Measurements from ENCODE around the gene CTNNA1. TPM values are rescaled to one million over a fixed set of nuclear protein-coding genes. Genes with fewer than 3 reads are reported as not detected.

CTNNA1 gene
- total RNA-seq, 1 experiment from 2014 or later, result 392 TPM

DNA sequence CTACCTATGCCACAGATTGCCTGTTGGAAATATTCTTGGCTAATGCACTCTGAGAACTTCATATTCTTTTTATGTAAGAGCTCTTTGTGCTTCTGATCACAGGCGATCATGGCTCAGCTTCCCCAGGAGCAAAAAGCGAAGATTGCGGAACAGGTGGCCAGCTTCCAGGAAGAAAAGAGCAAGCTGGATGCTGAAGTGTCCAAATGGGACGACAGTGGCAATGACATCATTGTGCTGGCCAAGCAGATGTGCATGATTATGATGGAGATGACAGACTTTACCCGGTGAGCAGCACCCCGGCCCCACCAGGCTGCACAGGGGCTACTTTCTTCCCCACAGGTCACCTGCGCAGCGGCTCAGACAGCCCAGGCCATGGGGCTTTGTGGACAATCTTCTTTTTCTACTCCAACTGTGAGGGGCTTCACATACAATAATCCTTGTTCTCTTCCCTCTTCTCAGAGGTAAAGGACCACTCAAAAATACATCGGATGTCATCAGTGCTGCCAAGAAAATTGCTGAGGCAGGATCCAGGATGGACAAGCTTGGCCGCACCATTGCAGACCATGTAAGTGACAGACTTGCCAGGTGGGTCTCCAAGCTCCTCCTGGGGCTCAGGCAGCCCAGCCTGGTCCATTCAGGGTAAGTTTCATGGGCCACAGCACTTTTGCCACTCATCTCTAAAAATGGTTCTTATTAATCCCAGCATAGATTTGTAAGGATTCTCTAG, 177.3 kb downstream of the CTNNA1 start:
- Mint-ChIP-seq H3K27me3 (ENCODE audit: insufficient read depth, unreplicated experiment) (no peaks in the 10 kb centered on the region), H3K27ac (ENCODE audit: unreplicated experiment) (no peak overlapping the region), H3K36me3 (ENCODE audit: insufficient read depth, unreplicated experiment) (peaks cover 83% of the 10 kb centered on the region), H3K4me1 (ENCODE audit: low read depth, unreplicated experiment) (no peaks in the 10 kb centered on the region), H3K4me3 (ENCODE audit: unreplicated experiment) (no peak overlapping the region), H3K9me3 (ENCODE audit: unreplicated experiment) (no peaks in the 10 kb centered on the region)
- CTCF ChIA-PET, result no interaction called here
- TF ChIP-seq, protein P1, sequence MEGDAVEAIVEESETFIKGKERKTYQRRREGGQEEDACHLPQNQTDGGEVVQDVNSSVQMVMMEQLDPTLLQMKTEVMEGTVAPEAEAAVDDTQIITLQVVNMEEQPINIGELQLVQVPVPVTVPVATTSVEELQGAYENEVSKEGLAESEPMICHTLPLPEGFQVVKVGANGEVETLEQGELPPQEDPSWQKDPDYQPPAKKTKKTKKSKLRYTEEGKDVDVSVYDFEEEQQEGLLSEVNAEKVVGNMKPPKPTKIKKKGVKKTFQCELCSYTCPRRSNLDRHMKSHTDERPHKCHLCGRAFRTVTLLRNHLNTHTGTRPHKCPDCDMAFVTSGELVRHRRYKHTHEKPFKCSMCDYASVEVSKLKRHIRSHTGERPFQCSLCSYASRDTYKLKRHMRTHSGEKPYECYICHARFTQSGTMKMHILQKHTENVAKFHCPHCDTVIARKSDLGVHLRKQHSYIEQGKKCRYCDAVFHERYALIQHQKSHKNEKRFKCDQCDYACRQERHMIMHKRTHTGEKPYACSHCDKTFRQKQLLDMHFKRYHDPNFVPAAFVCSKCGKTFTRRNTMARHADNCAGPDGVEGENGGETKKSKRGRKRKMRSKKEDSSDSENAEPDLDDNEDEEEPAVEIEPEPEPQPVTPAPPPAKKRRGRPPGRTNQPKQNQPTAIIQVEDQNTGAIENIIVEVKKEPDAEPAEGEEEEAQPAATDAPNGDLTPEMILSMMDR (IDR thresholded peaks at IDR 0.05; ENCODE audit: insufficient read depth in 1 of 2, low read depth in 1 of 2, low read length in 1 of 2, severe bottlenecking in 1 of 2, unreplicated experiment in 1 of 2), result no peak
- Histone ChIP-seq H3K9me3 (no peaks in the 10 kb centered on the region), H3K36me3 (ENCODE audit: control insufficient read depth, insufficient read depth, low read length) (peaks cover 9% of the 10 kb centered on the region), H3K4me3 (ENCODE audit: low read depth, low read length) (no peak overlapping the region), H3K27me3 (replicated peaks; ENCODE audit: control insufficient read depth, insufficient read depth, low read length) (no peaks in the 10 kb centered on the region), H3K4me1 (no peaks in the 10 kb centered on the region)
- intact Hi-C loops (cut with micrococcal nuclease; ENCODE audit: unreplicated experiment), result no loop called here
- no peak for DNase-seq
- POLR2A ChIA-PET, result no interaction called here
- no TSS peak for BruUV-seq (replicated peaks)

DNA sequence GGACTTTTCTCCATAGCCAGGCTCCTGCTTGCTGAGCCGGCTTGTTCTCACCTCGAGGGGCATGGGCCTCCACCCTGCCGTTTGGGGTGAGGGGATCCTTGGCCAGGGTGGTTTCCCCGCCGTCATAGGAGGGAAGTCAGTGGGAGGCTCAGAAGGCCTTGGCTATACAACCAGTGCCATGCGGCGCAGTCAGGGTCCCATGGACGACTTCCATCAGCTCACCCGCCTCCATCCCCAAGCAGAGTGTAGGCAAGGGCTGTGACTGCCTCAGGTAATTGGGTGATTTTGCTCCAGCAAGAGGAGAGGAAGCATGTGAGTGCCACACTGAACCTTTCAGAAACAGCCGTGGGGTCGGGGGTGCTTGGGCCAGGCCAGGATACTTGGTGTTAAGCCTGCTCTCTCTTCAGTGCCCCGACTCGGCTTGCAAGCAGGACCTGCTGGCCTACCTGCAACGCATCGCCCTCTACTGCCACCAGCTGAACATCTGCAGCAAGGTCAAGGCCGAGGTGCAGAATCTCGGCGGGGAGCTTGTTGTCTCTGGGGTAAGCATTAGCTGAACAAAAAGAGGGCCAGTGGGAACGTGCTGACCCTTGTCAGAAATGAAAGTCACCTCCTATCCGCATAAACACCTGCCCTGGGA, 179.1 kb downstream of the CTNNA1 start:
- Mint-ChIP-seq H3K4me1 (ENCODE audit: low read depth, unreplicated experiment) (no peaks in the 10 kb centered on the region), H3K27ac (ENCODE audit: unreplicated experiment) (no peak overlapping the region), H3K4me3 (ENCODE audit: unreplicated experiment) (no peak overlapping the region), H3K27me3 (ENCODE audit: insufficient read depth, unreplicated experiment) (no peaks in the 10 kb centered on the region), H3K36me3 (ENCODE audit: insufficient read depth, unreplicated experiment) (peaks cover 89% of the 10 kb centered on the region), H3K9me3 (ENCODE audit: unreplicated experiment) (no peaks in the 10 kb centered on the region)
- peak in 1 of 2 experiments; percentile 42 for DNase-seq
- no TSS peak for BruUV-seq (replicated peaks)
- no peaks in the 10 kb centered on the region for H3K27me3 ChIP-seq (replicated peaks; ENCODE audit: control insufficient read depth, insufficient read depth, low read length)
- TF ChIP-seq, protein P1 (IDR thresholded peaks at IDR 0.05; ENCODE audit: insufficient read depth in 1 of 2, low read depth in 1 of 2, low read length in 1 of 2, severe bottlenecking in 1 of 2, unreplicated experiment in 1 of 2), result peak; percentile 25 to 35
- H3K36me3 ChIP-seq (ENCODE audit: control insufficient read depth, insufficient read depth, low read length), result peaks cover 11% of the 10 kb centered on the region
- ChIA-PET POLR2A (no interaction called here), CTCF (interaction anchor here (0.6 to 0.8 kb wide), 2 partner anchors 284 to 290 kb away, joined by 3 read pairs; no protein-coding TSS in a partner anchor)
- intact Hi-C loops (cut with micrococcal nuclease; ENCODE audit: unreplicated experiment), result no loop called here
- no peaks in the 10 kb centered on the region for H3K9me3 ChIP-seq
- no peaks in the 10 kb centered on the region for H3K4me1 ChIP-seq
- H3K4me3 ChIP-seq (ENCODE audit: low read depth, low read length), result no peak overlapping the region

DNA sequence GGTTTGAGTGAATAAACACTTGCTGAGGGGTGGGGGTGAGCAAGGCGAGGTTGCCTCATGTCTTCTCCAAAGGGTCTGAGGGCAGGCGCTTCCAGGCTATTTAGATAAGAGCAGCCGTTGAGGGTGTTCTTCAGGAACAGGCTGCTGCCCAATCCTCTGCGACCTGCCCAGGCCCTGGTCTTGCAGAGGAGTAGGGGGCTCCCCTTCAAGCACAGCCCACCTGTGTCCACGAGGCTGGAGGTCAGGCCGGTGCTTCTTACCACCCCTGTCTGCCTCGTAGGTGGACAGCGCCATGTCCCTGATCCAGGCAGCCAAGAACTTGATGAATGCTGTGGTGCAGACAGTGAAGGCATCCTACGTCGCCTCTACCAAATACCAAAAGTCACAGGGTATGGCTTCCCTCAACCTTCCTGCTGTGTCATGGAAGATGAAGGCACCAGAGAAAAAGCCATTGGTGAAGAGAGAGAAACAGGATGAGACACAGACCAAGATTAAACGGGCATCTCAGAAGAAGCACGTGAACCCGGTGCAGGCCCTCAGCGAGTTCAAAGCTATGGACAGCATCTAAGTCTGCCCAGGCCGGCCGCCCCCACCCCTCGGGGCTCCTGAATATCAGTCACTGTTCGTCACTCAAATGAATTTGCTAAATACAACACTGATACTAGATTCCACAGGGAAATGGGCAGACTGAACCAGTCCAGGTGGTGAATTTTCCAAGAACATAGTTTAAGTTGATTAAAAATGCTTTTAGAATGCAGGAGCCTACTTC, 180.5 kb downstream of the CTNNA1 start:
- BruUV-seq (replicated peaks), result no TSS peak

More for the DNA sequence above, 180.5 kb downstream of the CTNNA1 start:
- H3K9me3 ChIP-seq, result no peaks in the 10 kb centered on the region
- Mint-ChIP-seq H3K4me1 (ENCODE audit: low read depth, unreplicated experiment) (no peaks in the 10 kb centered on the region), H3K27me3 (ENCODE audit: insufficient read depth, unreplicated experiment) (no peaks in the 10 kb centered on the region), H3K36me3 (ENCODE audit: insufficient read depth, unreplicated experiment) (peaks cover 93% of the 10 kb centered on the region), H3K9me3 (ENCODE audit: unreplicated experiment) (no peaks in the 10 kb centered on the region), H3K4me3 (ENCODE audit: unreplicated experiment) (no peak overlapping the region), H3K27ac (ENCODE audit: unreplicated experiment) (no peak overlapping the region)
- H3K36me3 ChIP-seq (ENCODE audit: control insufficient read depth, insufficient read depth, low read length), result peaks cover 11% of the 10 kb centered on the region
- TF ChIP-seq, protein P1 (IDR thresholded peaks at IDR 0.05; ENCODE audit: insufficient read depth in 1 of 2, low read depth in 1 of 2, low read length in 1 of 2, severe bottlenecking in 1 of 2, unreplicated experiment in 1 of 2), result no peak
- CTCF ChIA-PET, result no interaction called here
- no peak for DNase-seq
- H3K4me3 ChIP-seq (ENCODE audit: low read depth, low read length), result no peak overlapping the region
- POLR2A ChIA-PET, result no interaction called here
- H3K4me1 ChIP-seq, result no peaks in the 10 kb centered on the region
- H3K27me3 ChIP-seq (replicated peaks; ENCODE audit: control insufficient read depth, insufficient read depth, low read length), result no peaks in the 10 kb centered on the region
- intact Hi-C loops (cut with micrococcal nuclease; ENCODE audit: unreplicated experiment), result no loop called here
